HL-60 (cell line): ENCODE results near the gene SASH1.

ENCODE experiments used
- CTCF ChIP-seq: IDR thresholded peaks from one replicate; pipeline ENCODE4 v1.5.1; 2011; ENCODE audit warnings: low read length, control low read depth, inconsistent platforms; ENCODE audit not compliant: insufficient read depth
- GABPA ChIP-seq: IDR thresholded peaks from 2 replicates; pipeline ENCODE4 v1.6.1; 2012; ENCODE audit warnings: low read depth
- POLR2AphosphoS5 ChIP-seq: IDR thresholded peaks from 2 replicates; pipeline ENCODE4 v1.6.1; 2012; ENCODE audit warnings: low read depth
- REST ChIP-seq: IDR thresholded peaks from 2 replicates; pipeline ENCODE4 v1.6.1; 2012; ENCODE audit warnings: low read depth; ENCODE audit not compliant: insufficient replicate concordance
- SPI1 ChIP-seq: IDR thresholded peaks from 2 replicates; pipeline ENCODE4 v1.6.1; 2012; ENCODE audit warnings: low read depth, mild to moderate bottlenecking, borderline replicate concordance

- TF ChIP-seq CTCF (no peak), POLR2AphosphoS5 (no peak), SPI1 (no peak), GABPA (no peak), REST (no peak)
Measured at GRCh38 chr6:148561629-148562028, 219.0 kb downstream of the SASH1 start.
